Activated CD4-positive, alpha-beta T cell treated with anti-CD3 and anti-CD28 coated beads, Interleukin-2, amount 50 U/mL, for 1 hour (primary cell): ENCODE results near the gene EEFSEC.

ENCODE experiments used
- DNase-seq: peaks from one replicate; pipeline ENCODE4 v3.0.0-alpha.2; 2020

The EEFSEC gene

GRCh38 chr3:128404276-128405068 lies 251.2 kb downstream of the EEFSEC start:
- no peak for DNase-seq

GRCh38 chr3:128405554-128406277 lies 252.4 kb downstream of the EEFSEC start:
- DNase-seq: no peak

GRCh38 chr3:128407247-128407646 lies 254.0 kb downstream of the EEFSEC start:
- no peak for DNase-seq

GRCh38 chr3:128408012-128408692 lies 254.9 kb downstream of the EEFSEC start:
- no peak for DNase-seq

GRCh38 chr3:128408693-128409623 lies 255.7 kb downstream of the EEFSEC start:
- no peak for DNase-seq

GRCh38 chr3:128409624-128410581 lies 256.6 kb downstream of the EEFSEC start:
- no peak for DNase-seq

GRCh38 chr3:128410669-128411573 lies 257.6 kb downstream of the EEFSEC start:
- no peak for DNase-seq

- DNase-seq: no peak
Observed at GRCh38 chr3:128411574-128412064, 258.3 kb downstream of the EEFSEC start.

- no peak for DNase-seq
Observed at GRCh38 chr3:128412180-128413002, 259.1 kb downstream of the EEFSEC start.

- no peak for DNase-seq
Observed at GRCh38 chr3:128413003-128413370, 259.7 kb downstream of the EEFSEC start.

- DNase-seq: no peak
Observed at GRCh38 chr3:128413413-128414205, 260.3 kb downstream of the EEFSEC start.

- DNase-seq: no peak
Observed at GRCh38 chr3:128415200-128415772, 262.0 kb downstream of the EEFSEC start.

GRCh38 chr3:128415773-128416577 lies 262.7 kb downstream of the EEFSEC start:
- no peak for DNase-seq

GRCh38 chr3:128416578-128417211 lies 263.4 kb downstream of the EEFSEC start:
- peak; percentile 7 for DNase-seq

GRCh38 chr3:128418900-128419299 lies 265.6 kb downstream of the EEFSEC start:
- no peak for DNase-seq

- DNase-seq: no peak
Observed at GRCh38 chr3:128419311-128419710, 266.0 kb downstream of the EEFSEC start.

GRCh38 chr3:128420289-128420688 lies 267.0 kb downstream of the EEFSEC start:
- no peak for DNase-seq
